Cardiac fibroblast (primary cell): ENCODE measurements around the gene MARF1.

ENCODE experiments used
- DNase-seq, 2 donors: peaks; one replicate each; pipeline versions ENCODE4 v3.0.0 to v3.0.0-alpha.2; 2010; ENCODE audit warnings: low read depth in 2 of 2
- H3K4me3 ChIP-seq, 2 donors: replicated peaks in 1 of 2; 1 replicate in 1 of 2; 2 replicates in 1 of 2; pipeline ENCODE4 v1.5.1; 2011; ENCODE audit warnings: low read depth in 2 of 2, low read length in 2 of 2, mild to moderate bottlenecking in 2 of 2, moderate library complexity in 1 of 2
- CTCF ChIP-seq: IDR thresholded peaks from one replicate; pipeline ENCODE4 v1.5.1; 2011; ENCODE audit warnings: low read depth, mild to moderate bottlenecking, low read length, inconsistent platforms

MARF1 gene

DNA sequence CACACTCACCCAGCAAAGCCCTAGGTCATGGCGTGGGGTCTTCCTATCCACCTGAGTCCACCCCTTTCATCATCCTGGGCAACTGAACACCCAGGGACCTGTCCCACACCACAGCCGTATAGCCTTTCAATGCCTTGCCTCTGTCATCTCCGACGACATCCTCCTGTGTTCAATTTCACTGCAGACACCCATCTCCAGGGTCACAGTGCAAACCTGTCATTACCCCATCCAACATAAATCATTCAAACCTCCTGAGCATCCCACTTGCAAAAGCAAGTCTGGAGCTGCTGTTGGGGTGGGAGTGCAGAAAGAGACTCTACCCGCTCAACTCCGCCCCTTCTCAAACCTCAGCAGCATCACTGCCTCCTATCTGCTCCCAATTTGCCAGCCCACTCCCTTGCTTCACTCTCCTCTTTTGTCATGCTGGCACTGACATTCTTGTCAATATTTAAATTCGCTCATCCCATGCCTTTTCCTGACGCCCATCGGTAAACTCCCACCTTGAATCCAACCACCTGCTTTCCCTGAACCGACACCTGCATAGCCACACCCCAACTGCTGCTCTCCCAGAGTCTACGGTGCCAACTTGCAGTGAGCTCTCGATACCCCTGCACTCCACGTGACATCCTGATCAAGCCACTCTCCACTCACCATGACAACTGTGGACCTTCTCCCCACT is 37.0 kb downstream of the MARF1 start:
- H3K4me3 ChIP-seq = no peak overlapping the region
- DNase-seq = no peak
- no peak for TF ChIP-seq CTCF

DNA sequence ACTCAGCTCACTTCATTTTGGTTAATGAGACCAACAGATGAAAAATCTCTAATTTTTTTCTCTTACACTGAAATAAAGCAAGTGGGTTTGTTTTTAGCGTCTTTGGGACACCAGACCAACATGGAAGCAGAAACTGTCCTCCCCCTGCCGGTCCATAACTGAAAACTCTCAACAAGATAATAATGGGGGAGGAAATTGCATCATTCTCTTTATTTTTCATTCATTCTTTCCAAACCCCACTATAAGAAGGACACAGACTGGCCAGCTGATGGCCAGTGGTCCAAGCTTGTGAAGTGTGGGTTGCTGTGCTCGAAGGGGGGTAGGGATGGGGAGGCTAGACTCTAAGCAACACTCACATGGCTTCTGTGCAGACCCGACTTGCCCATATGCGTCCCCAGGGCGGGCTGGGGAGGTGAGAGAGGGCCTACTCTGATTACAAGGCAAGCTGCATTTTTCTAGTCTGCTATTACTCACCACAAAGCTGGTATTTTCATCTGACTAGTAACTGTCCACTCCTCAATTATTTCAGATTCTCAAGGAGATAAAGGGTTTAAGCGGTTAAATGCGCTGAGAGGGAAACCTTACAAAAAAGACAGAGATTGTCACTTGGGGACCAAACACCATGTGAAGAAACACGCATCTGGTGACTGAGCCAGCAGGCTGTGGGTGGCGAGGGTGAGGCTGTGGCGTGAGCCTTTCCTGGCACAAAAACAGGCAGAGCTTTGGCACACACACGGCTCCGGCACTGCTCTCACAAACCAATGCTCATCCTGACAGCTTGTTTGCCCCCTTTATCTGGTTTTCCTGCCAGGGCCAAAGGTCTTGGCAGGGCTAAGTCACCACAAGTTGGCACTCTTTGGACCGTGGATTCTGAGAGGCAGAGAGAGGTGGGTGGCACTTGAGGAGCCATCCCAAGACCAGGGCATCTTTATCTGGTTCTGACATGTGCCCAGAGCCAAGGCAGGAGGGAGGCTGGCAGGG is 38.2 kb downstream of the MARF1 start:
- DNase-seq = no peak
- TF ChIP-seq CTCF = no peak

GRCh38 chr16:15602285-15603044 is 40.5 kb downstream of the MARF1 start:
- DNase-seq = no peak
- H3K4me3 ChIP-seq = no peak overlapping the region
- no peak for TF ChIP-seq CTCF

More for the DNA sequence above, 38.2 kb downstream of the MARF1 start:
- H3K4me3 ChIP-seq = no peak overlapping the region

GRCh38 chr16:15601212-15601879 is 41.6 kb downstream of the MARF1 start:
- no peak for TF ChIP-seq CTCF
- no peak overlapping the region for H3K4me3 ChIP-seq
- DNase-seq = no peak

GRCh38 chr16:15599303-15600070 is 43.5 kb downstream of the MARF1 start:
- no peak overlapping the region for H3K4me3 ChIP-seq
- TF ChIP-seq CTCF = no peak
- DNase-seq = no peak
